ENCODE data around the gene BMI1.

The BMI1 gene

DNA sequence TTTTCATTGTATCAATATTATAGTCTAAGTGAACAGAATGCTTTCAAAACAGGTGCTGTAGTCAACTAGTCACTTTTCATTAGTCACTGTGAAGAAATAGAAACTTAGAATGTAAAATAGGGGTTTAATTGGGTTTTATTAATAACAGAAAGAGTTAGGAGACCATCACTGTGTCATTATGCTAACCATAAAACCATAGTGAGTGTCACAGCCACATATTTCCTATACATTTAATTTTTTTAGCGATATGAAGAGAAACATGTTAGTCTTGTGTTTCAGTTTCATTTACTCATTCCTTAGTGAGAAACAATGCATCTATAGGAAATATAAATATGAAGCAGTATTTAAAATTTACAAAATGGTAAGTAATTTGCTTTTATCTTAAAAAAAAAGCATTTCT, 46.6 kb downstream of the BMI1 start:
- no peak for DNase-seq (ENCODE audit: low read depth in 2 of 2)

DNA sequence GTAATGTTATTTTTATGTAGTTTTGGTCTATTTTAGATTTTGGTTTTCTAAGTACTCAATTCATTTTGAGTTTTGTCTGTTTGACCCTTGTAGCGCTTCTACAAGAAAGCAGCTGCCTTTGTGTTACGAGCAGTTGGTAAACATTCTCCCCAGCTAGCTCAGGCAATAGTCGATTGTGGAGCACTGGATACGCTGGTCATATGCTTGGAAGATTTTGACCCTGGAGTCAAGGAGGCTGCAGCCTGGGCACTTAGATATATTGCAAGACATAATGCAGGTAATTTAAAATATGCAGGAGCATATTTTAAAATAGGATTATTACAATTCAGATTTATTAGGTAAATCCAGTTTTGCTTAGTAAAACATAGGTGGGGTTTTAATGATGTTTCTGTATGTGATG, 47.5 kb downstream of the BMI1 start:
- DNase-seq (ENCODE audit: low read depth in 2 of 2): no peak

DNA sequence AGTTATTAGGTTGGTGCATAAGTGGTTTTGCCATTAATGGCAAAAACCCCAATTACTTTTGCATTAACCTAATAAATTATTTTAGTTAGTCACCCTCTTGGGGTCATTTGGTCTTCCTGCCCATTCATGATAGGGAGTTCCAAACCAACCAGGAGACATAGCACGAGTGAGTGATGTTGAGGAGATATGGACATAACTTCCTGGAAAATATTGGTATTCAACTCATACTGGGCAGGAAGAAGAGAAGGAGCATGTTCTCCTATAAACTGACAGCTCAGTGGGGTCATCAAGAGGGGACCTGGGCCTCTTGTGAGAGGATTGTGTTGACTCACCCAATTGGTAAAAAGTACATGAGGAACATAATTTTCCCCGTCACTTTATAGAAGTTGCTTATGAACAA, 48.1 kb downstream of the BMI1 start:
- DNase-seq (ENCODE audit: low read depth in 2 of 2): no peak

DNA sequence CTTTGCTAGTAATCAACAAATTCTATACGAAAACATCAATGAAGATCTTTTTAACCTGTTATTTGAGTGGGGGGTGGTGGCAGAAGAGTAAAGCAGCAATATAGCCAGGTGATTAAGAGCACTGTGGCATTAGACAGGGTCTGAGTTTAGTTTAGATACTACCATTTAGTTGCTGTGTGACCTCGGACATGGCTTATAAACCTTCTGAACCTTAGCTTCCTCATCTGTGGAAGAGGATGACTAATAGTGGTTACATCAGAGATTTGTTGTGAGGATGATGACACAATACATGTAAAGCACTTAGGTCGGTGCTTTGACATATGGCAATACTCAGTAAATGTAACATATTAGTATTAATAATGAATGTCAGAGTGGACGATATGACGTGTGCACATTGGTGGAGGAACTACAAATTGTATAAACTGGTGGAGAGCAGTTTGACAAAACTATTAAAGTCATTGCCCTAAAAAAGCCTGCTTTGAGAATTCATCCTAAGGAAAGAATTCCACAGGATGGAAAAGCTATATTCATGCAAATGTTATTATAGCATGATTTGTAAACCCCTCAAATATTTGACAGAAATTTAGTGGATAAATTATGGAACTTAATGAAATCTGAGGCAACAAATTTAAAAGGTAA, 48.7 kb downstream of the BMI1 start:
- no peak for DNase-seq (ENCODE audit: low read depth in 2 of 2)

DNA sequence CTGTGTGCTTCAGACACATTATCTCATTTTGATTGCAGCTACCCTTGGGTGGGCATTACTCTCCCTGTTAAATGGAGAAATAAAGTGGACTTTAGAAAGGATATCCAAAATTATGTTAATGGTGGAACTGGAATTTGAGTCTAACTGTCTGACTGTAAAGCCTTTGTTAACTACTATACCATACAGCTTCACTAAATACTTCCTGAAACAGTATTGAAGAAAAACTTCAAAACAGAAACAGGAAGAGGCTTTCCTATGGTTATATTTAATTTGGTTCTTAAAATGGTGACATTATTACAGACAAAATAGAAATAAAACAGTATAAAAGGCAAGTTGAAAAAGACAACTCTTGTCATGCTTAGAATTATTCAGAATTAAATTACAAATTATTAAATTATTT, 49.4 kb downstream of the BMI1 start:
- DNase-seq (ENCODE audit: low read depth in 2 of 2): no peak

DNA sequence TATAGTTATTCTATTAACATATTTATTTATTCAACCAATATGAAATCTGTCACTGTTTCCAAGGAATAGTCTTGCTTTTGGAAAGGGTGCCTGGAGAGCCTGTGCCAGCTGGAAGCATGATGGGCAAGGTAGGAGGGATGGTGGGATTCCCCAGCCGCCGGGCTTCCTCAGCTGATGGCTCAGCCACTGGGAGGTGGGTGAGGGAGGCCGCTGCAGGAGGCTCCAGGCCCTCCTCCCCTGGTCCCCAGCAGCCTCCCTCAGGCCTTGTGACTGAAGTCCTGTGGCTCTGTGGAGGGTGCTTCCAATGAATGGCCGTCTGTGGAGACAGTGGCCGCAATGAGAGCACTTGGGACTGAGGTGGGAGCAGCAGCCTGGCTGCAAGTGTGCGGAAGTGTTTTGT, 51.4 kb downstream of the BMI1 start:
- DNase-seq (ENCODE audit: low read depth in 2 of 2): no peak

DNA sequence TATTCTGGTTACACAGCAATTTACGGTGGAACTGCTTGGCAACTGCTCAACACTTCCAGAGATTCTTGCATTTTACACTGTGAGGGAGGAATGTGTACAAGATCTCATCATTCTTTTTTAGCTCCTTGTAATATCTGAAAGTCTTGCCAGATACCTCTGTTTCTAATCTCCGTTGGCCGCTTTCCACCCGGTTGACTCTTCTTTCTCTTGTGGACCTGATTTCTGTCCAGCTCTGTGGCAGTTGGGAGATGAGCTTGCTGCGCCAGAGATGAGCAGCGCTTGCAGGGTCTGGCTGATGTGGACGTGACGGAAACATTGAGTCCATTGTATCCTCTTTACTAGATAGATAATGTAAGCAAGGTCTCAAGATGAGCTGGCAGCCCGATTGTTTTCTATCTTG, 52.0 kb downstream of the BMI1 start:
- no peak for DNase-seq (ENCODE audit: low read depth in 2 of 2)

DNA sequence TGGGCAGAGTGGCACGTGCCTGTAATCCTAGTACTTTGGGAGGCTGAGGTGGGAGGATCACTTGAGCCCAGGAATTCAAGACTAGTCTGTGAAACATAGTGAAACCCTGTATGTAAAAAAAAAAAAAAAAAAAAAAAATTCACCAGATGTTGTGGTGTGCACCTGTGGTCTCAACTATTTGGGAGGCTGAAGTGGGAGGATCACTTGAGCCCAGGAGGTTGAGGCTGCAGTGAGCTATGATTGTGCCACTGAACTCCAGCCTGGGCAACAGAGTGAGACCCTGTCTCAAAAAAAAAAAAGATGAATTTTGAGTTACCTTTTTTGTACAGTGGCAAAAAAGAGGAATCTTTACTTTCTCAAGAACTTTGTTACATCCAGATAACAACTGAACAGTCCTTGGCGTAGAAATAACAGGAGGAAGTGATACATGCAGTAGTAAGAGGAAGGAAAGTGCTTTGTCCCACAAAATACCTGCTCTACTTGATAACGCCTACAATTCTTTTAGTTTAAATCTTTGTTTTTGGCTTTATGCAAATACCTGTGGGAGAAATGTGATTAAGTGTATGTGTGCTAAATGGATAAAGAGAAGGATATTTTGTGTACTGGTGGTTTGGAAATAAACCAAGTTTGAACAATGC, 53.7 kb downstream of the BMI1 start:
- DNase-seq (ENCODE audit: low read depth in 2 of 2): no peak

DNA sequence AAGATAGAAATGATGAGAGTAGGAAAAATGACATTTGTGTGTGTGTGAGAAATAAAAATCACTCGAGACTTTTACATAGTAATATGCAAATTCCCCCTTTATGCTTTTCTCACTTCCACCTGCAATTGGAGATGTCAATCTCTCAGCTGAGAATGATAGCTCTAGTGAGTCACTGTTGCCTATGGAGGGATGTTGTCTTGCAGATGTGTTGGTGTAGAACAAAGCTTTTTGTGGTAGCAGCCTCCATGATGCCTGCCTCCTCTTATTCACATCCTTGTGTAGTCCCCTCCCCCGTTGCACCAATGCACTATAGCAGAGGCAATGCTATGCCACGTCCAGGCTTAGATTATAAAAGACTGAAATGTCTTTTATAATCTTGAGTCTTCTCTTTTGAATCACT, 58.2 kb downstream of the BMI1 start:
- no peak for DNase-seq (ENCODE audit: low read depth in 2 of 2)
